Cardiac fibroblast (primary cell): Measurements from ENCODE around the gene PANX3.

Experiments used
- DNase-seq, 2 donors: peaks; one replicate each; pipeline versions ENCODE4 v3.0.0 to v3.0.0-alpha.2; 2010; ENCODE audit warnings: low read depth in 2 of 2
- H3K4me3 ChIP-seq, 2 donors: replicated peaks in 1 of 2; 1 replicate in 1 of 2; 2 replicates in 1 of 2; pipeline ENCODE4 v1.5.1; 2011; ENCODE audit warnings: low read depth in 2 of 2, low read length in 2 of 2, mild to moderate bottlenecking in 2 of 2, moderate library complexity in 1 of 2
- CTCF ChIP-seq: IDR thresholded peaks from one replicate; pipeline ENCODE4 v1.5.1; 2011; ENCODE audit warnings: low read depth, mild to moderate bottlenecking, low read length, inconsistent platforms

Gene PANX3

GRCh38 chr11:124582565-124582964 lies 28.7 kb upstream of the PANX3 start:
- no peak for DNase-seq
- TF ChIP-seq CTCF, result no peak
- H3K4me3 ChIP-seq, result no peak overlapping the region

GRCh38 chr11:124583781-124584180 lies 27.4 kb upstream of the PANX3 start:
- TF ChIP-seq CTCF, result no peak
- DNase-seq, result no peak
- H3K4me3 ChIP-seq, result no peak overlapping the region

GRCh38 chr11:124584681-124585372 lies 26.4 kb upstream of the PANX3 start:
- TF ChIP-seq CTCF, result no peak
- H3K4me3 ChIP-seq, result no peak overlapping the region
- DNase-seq, result no peak

GRCh38 chr11:124586238-124586860 lies 24.9 kb upstream of the PANX3 start:
- TF ChIP-seq CTCF, result peak; percentile 68
- H3K4me3 ChIP-seq, result no peak overlapping the region
- peak; percentile 79 to 80 for DNase-seq

GRCh38 chr11:124591430-124591829 lies 19.8 kb upstream of the PANX3 start:
- no peak for TF ChIP-seq CTCF
- DNase-seq, result no peak
- no peak overlapping the region for H3K4me3 ChIP-seq

GRCh38 chr11:124592627-124593026 lies 18.6 kb upstream of the PANX3 start:
- H3K4me3 ChIP-seq, result no peak overlapping the region
- DNase-seq, result no peak
- no peak for TF ChIP-seq CTCF

- H3K4me3 ChIP-seq, result no peak overlapping the region
- DNase-seq, result no peak
- no peak for TF ChIP-seq CTCF
Measured at GRCh38 chr11:124595302-124595701, 15.9 kb upstream of the PANX3 start.
